ENCODE measurements around the gene ZFR.

- no peak for TF ChIP-seq EZH2 (IDR thresholded peaks at IDR 0.05; ENCODE audit: insufficient read depth, poor library complexity, severe bottlenecking)
- no peak for TF ChIP-seq EZH2phosphoT487 (IDR thresholded peaks at IDR 0.05; ENCODE audit: insufficient read depth, low read depth)
These were observed 1.4 kb downstream of the ZFR start for GRCh38 chr5:32443145-32443540.
